Thoracic aorta (tissue), 2 donors: Measurements from ENCODE around the gene CHAF1A. TPM values are rescaled to one million over a fixed set of nuclear protein-coding genes. Genes with fewer than 3 reads are reported as not detected.

ENCODE experiments used
- ATAC-seq: fragments of 150-250 bp; one replicate; pipeline ENCODE4 v1.8.0; 2017; ENCODE audit warnings: low read depth; ENCODE audit not compliant: insufficient number of reproducible peaks, low FRiP score
- DNase-seq: peaks from one replicate; pipeline ENCODE4 v3.0.0-alpha.2; 2020; ENCODE audit warnings: low spot score
- H3K27ac ChIP-seq, 2 donors: fragments of 200-600 bp; sonication (generic); 1 replicate in 1 of 2; 2 replicates in 1 of 2; pipeline ENCODE4 v1.5.1; 2016; ENCODE audit warnings: mild to moderate bottlenecking in 2 of 2, moderate library complexity in 2 of 2
- H3K27me3 ChIP-seq: fragments of 200-600 bp; sonication (generic); replicated peaks from 2 replicates; pipeline ENCODE4 v1.6.0; 2016; ENCODE audit warnings: mild to moderate bottlenecking; ENCODE audit not compliant: insufficient read depth
- H3K36me3 ChIP-seq: fragments of 200-600 bp; sonication (generic); one replicate; pipeline ENCODE4 v1.5.1; 2016
- H3K4me1 ChIP-seq, 2 donors: fragments of 200-600 bp; sonication (generic); 1 replicate in 1 of 2; 2 replicates in 1 of 2; pipeline versions ENCODE4 v1.5.1 to v1.6.0; 2016; ENCODE audit warnings: low read depth in 2 of 2, mild to moderate bottlenecking in 1 of 2; ENCODE audit not compliant: control insufficient read depth in 1 of 2
- H3K4me3 ChIP-seq: fragments of 200-600 bp; sonication (generic); 2 replicates; pipeline ENCODE4 v1.5.1; 2016; ENCODE audit warnings: mild to moderate bottlenecking
- H3K9me3 ChIP-seq: fragments of 200-600 bp; sonication (generic); 2 replicates; pipeline ENCODE4 v1.5.1; 2016
- CTCF ChIP-seq: fragments of 200-600 bp; sonication (generic); IDR thresholded peaks from one replicate; pipeline ENCODE4 v1.5.1; 2019; ENCODE audit warnings: antibody characterized with exemption
- total RNA-seq, 2 donors: library from RNA; depleted of rRNA; stranded (reverse); fragments of >200 nt; gene quantifications; one replicate each; pipeline versions ENCODE4 v1.1.0 to v1.2.3, GENCODE V29; 2016

Gene CHAF1A
- total RNA-seq, 2 donors from 2014 or later: 3.2 to 5.8 TPM

DNA sequence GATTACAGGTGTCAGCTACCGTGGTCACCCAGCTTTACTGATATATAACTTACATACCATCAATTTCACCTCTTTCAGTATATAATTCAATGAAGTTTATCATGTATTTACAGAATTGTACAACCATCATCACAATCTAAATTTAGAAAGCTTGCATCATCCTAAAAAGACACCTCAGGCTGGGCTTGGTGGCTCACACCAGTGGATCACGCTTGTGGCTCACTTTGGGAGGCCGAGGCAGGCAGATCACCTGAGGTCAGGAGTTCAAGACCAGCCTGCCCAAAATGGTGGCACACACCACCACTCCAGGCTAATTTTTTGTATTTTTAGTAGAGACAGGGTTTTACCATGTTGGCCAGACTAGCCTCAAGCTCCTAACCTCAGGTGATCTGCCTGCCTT, 65.4 kb downstream of the CHAF1A start:
- no peak overlapping the region for H3K27ac ChIP-seq
- TF ChIP-seq CTCF: no peak
- DNase-seq (no peak), ATAC-seq (no peak)
- no peaks in the 10 kb centered on the region for H3K27me3 ChIP-seq
- peaks cover 3 to 8% of the 10 kb centered on the region in 2 donors for H3K4me1 ChIP-seq
- H3K36me3 ChIP-seq: no peaks in the 10 kb centered on the region
- H3K4me3 ChIP-seq: no peak overlapping the region
- H3K9me3 ChIP-seq: no peaks in the 10 kb centered on the region

DNA sequence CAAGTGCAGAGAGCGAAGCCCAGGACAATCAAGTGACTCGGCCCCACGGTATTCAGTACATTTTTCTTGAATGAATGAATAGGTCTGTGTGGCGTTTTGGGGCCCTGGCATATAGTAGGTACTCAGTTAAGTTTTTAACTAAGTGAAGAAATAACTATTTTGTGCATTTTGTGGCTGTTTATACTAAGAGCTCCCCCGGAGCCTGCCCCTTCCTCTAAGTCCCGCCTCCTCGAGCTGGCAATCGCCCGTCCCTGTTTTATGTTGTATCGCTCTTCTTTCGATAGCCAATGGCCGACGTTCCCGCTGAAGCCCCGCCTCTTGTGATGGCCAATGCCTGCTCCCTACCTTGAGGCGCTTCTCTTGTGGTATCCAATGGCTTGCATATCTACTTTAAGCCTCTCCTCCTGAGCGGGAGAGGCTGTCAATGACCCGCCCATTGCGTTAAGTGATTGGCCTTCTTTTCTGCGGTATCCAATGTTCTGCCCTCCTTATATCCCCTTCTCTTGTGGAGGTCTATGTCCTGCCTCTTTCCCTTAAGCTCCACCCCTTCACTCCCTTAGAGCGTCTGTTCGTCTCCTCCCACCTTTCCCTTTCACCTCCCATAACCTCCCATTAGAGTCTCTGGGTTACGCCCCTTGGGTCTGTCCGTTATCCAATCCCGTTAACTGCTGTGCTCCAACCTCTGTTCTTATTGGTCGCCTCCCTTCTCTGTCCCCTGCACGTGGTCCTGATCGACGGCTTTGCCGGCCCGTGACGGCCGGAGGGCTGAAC, 69.1 kb downstream of the CHAF1A start:
- Histone ChIP-seq H3K4me3 (peak overlapping the region; percentile 93), H3K27me3 (no peaks in the 10 kb centered on the region), H3K36me3 (peaks cover 6% of the 10 kb centered on the region), H3K9me3 (no peaks in the 10 kb centered on the region), H3K27ac (peak overlapping the region; percentile 76), H3K4me1 (peaks cover 22 to 29% of the 10 kb centered on the region in 2 donors)
- TF ChIP-seq CTCF: no peak
- ATAC-seq (peak; percentile 100), DNase-seq (peak; percentile 96)

DNA sequence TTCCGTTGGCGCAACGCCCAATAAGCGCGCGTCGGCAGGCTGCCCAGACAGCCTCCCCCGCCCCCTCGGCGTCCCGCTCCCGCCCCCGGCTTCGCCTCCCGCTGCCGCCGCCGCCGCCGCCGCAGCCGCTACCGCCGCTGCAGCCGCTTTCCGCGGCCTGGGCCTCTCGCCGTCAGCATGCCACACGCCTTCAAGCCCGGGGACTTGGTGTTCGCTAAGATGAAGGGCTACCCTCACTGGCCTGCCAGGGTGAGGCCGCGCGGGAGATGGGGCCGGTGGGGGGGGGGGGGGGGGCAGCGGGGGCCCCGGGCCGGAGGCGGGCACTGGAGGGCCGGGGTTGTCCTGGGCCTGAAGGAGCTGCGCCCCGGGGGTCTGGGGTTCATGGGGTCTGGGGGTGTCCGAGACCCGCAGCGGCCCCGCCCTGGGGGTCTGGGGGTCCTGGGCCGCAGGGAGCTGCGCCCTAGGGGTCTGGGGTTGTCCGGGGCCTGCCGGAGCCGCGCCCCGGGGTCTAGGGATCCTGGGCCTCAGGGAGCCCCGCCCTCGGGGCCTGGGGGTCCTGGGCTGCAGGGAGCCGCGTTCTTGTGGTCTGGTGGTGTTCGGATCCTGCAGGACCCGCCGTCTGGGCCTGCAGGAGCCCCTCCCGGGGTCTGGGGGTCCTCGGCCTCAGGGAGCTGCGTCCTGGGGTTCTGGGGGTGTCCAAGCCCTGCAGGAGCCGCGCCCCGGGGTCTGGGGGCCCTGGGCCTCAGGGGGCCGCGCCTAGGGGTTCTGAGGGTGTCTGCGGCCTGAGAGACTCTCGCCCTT, 69.9 kb downstream of the CHAF1A start, which contains the start of gene HDGFL2:
Gene HDGFL2 (plus strand): TSS at position 124 of the 801 bp plus-strand sequence. CDS start 54 bp downstream, at position 178.
- H3K4me1 ChIP-seq: peaks cover 22 to 29% of the 10 kb centered on the region in 2 donors
- TF ChIP-seq CTCF: no peak
- no peaks in the 10 kb centered on the region for H3K27me3 ChIP-seq
- H3K4me3 ChIP-seq: peak within 1 kb of the TSS; percentile 93
- H3K9me3 ChIP-seq: no peaks in the 10 kb centered on the region
- DNase-seq (no peak), ATAC-seq (no peak)
- H3K36me3 ChIP-seq: peaks cover 11% of the 10 kb centered on the region
- H3K27ac ChIP-seq: peak within 1 kb of the TSS; percentile 76

GRCh38 chr19:4473011-4473762, 70.7 kb downstream of the CHAF1A start:
- Histone ChIP-seq H3K36me3 (peaks cover 17% of the 10 kb centered on the region), H3K4me1 (peaks cover 22 to 29% of the 10 kb centered on the region in 2 donors), H3K27me3 (no peaks in the 10 kb centered on the region), H3K27ac (no peak overlapping the region), H3K4me3 (peak overlapping the region; percentile 93), H3K9me3 (no peaks in the 10 kb centered on the region)
- DNase-seq: no peak
- no peak for TF ChIP-seq CTCF
- no peak for ATAC-seq
